PC-3 (cell line): ENCODE results near the gene BCL2L11.

Experiments used
- EZH2 ChIP-seq: fragments of 300-600 bp; sonication (generic); IDR thresholded peaks from one replicate; pipeline ENCODE4 v1.6.1; 2017; ENCODE audit warnings: antibody characterized with exemption, mild to moderate bottlenecking, low read length; ENCODE audit not compliant: unreplicated experiment
- TF ChIP-seq, protein P1 (sequence below): fragments of 300-600 bp; sonication (generic); conservative IDR thresholded peaks from 2 replicates; pipeline ENCODE4 v1.5.1; 2017; ENCODE audit warnings: antibody characterized with exemption, low read depth, mild to moderate bottlenecking, low read length

DNA sequence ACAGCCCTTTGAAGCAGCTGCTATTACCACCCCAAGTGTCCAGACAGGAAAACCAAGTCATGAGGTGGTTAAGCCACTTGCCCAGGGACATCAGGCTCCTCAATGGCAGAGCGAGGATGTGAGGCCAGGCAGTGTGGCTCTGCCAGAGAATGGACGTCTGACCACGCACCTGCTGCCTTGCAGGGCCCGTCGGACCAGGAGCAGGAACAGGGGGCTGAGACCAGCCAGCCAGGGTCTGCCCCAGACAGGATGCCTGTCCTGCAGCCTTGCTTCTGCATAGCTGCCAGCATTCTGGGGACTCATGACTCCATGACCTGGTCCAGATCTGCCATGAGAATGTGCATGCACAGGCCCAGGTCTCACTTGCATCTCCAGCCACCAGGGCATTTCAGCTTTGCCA is 52.0 kb downstream of the BCL2L11 start:
- TF ChIP-seq, protein P1, sequence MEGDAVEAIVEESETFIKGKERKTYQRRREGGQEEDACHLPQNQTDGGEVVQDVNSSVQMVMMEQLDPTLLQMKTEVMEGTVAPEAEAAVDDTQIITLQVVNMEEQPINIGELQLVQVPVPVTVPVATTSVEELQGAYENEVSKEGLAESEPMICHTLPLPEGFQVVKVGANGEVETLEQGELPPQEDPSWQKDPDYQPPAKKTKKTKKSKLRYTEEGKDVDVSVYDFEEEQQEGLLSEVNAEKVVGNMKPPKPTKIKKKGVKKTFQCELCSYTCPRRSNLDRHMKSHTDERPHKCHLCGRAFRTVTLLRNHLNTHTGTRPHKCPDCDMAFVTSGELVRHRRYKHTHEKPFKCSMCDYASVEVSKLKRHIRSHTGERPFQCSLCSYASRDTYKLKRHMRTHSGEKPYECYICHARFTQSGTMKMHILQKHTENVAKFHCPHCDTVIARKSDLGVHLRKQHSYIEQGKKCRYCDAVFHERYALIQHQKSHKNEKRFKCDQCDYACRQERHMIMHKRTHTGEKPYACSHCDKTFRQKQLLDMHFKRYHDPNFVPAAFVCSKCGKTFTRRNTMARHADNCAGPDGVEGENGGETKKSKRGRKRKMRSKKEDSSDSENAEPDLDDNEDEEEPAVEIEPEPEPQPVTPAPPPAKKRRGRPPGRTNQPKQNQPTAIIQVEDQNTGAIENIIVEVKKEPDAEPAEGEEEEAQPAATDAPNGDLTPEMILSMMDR = no peak
- TF ChIP-seq EZH2 = no peak
